SK-N-SH treated with all-trans-retinoic acid at 6 μM for 48 hours (cell line): ENCODE data around the gene TEX35.
A peak's percentile ranks its signal among the peaks of the same experiment; 100 is the strongest.

Source experiments
- ATAC-seq: fragments of 200-7000 bp; cut with Tn5 transposase; 3 replicates; pipeline ENCODE4 v1.9.1; 2020; ENCODE audit warnings: mild to moderate bottlenecking, moderate library complexity
- ARNTL ChIP-seq: fragments of 450-650 bp; formaldehyde crosslinking; IDR thresholded peaks from 2 replicates; pipeline ENCODE4 v1.5.0; 2020; ENCODE audit warnings: low read depth, mild to moderate bottlenecking, moderate library complexity, borderline replicate concordance
- BACH2 ChIP-seq: fragments of 250-450 bp; sonication (Bioruptor Pico); IDR thresholded peaks from 2 replicates; pipeline ENCODE4 v1.9.0; 2021; ENCODE audit warnings: mild to moderate bottlenecking, borderline replicate concordance
- CSDC2 ChIP-seq: fragments of 250-450 bp; sonication (Bioruptor Pico); IDR thresholded peaks from 2 replicates; pipeline ENCODE4 v1.5.0; 2020; ENCODE audit warnings: mild to moderate bottlenecking, moderate library complexity
- ESRRG ChIP-seq: fragments of 250-450 bp; sonication (Bioruptor Pico); IDR thresholded peaks from 2 replicates; pipeline ENCODE4 v1.6.1; 2021; ENCODE audit warnings: mild to moderate bottlenecking
- GLIS3 ChIP-seq: fragments of 250-450 bp; sonication (Bioruptor Pico); IDR thresholded peaks from 2 replicates; pipeline ENCODE4 v1.5.0; 2020; ENCODE audit warnings: mild to moderate bottlenecking, moderate library complexity
- ISL1 ChIP-seq: fragments of 250-450 bp; sonication (Bioruptor Pico); IDR thresholded peaks from 2 replicates; pipeline ENCODE4 v2.1.2; 2022; ENCODE audit warnings: mild to moderate bottlenecking, moderate library complexity
- OSR1 ChIP-seq: fragments of 250-450 bp; sonication (Bioruptor Pico); IDR thresholded peaks from 2 replicates; pipeline ENCODE4 v1.8.0; 2022; ENCODE audit warnings: moderate library complexity, mild to moderate bottlenecking, inconsistent platforms
- PPARA ChIP-seq: fragments of 250-450 bp; sonication (Bioruptor Pico); IDR thresholded peaks from 2 replicates; pipeline ENCODE4 v1.5.0; 2020; ENCODE audit warnings: mild to moderate bottlenecking, borderline replicate concordance
- RARB ChIP-seq: fragments of 250-450 bp; sonication (Bioruptor Pico); IDR thresholded peaks from 2 replicates; pipeline ENCODE4 v1.8.0; 2021; ENCODE audit warnings: mild to moderate bottlenecking, moderate library complexity
- SNAI2 ChIP-seq: fragments of 250-450 bp; sonication (Bioruptor Pico); IDR thresholded peaks from 2 replicates; pipeline ENCODE4 v1.5.0; 2020; ENCODE audit warnings: mild to moderate bottlenecking, moderate library complexity
- TCF4 ChIP-seq: fragments of 250-450 bp; sonication (Bioruptor Pico); IDR thresholded peaks from 2 replicates; pipeline ENCODE4 v1.8.0; 2021; ENCODE audit warnings: mild to moderate bottlenecking, moderate library complexity, borderline replicate concordance
- TOX ChIP-seq: fragments of 250-450 bp; sonication (Bioruptor Pico); IDR thresholded peaks from 2 replicates; pipeline ENCODE4 v1.8.0; 2021; ENCODE audit warnings: mild to moderate bottlenecking, moderate library complexity, borderline replicate concordance
- ZC3H10 ChIP-seq: fragments of 250-450 bp; sonication (Bioruptor Pico); IDR thresholded peaks from 2 replicates; pipeline ENCODE4 v1.5.1; 2021; ENCODE audit warnings: mild to moderate bottlenecking, moderate library complexity
- ZFP3 ChIP-seq: fragments of 250-450 bp; sonication (Bioruptor Pico); IDR thresholded peaks from 2 replicates; pipeline ENCODE4 v1.5.0; 2020; ENCODE audit warnings: mild to moderate bottlenecking, moderate library complexity
- ZFP30 ChIP-seq: fragments of 450-650 bp; formaldehyde crosslinking; IDR thresholded peaks from 2 replicates; pipeline ENCODE4 v1.5.0; 2022; ENCODE audit warnings: mild to moderate bottlenecking, moderate library complexity
- ZNF565 ChIP-seq: fragments of 450-650 bp; formaldehyde crosslinking; conservative IDR thresholded peaks from 2 replicates; pipeline ENCODE4 v1.5.0; 2020; ENCODE audit warnings: low read depth, mild to moderate bottlenecking, moderate library complexity
- ZNF70 ChIP-seq: fragments of 450-650 bp; formaldehyde crosslinking; IDR thresholded peaks from 2 replicates; pipeline ENCODE4 v1.5.0; 2020; ENCODE audit warnings: mild to moderate bottlenecking, moderate library complexity
- ZNF8 ChIP-seq: fragments of 450-650 bp; formaldehyde crosslinking; IDR thresholded peaks from 2 replicates; pipeline ENCODE4 v1.5.0; 2020; ENCODE audit warnings: mild to moderate bottlenecking, moderate library complexity
- TF ChIP-seq, protein P1 (sequence below): fragments of 250-450 bp; sonication (Bioruptor Pico); IDR thresholded peaks from 2 replicates; pipeline ENCODE4 v1.5.1; 2020; ENCODE audit warnings: low read depth, mild to moderate bottlenecking, moderate library complexity
- TF ChIP-seq, protein P2 (sequence below): fragments of 250-450 bp; sonication (Bioruptor Pico); IDR thresholded peaks from 2 replicates; pipeline ENCODE4 v1.8.0; 2020; ENCODE audit warnings: mild to moderate bottlenecking, moderate library complexity, borderline replicate concordance
- TF ChIP-seq, protein P3 (sequence below): fragments of 250-450 bp; sonication (Bioruptor Pico); IDR thresholded peaks from 2 replicates; pipeline ENCODE4 v1.8.0; 2021; ENCODE audit warnings: low read depth, mild to moderate bottlenecking, moderate library complexity, borderline replicate concordance
- TF ChIP-seq, protein P4 (sequence below): fragments of 250-450 bp; sonication (Bioruptor Pico); IDR thresholded peaks from 2 replicates; pipeline ENCODE4 v1.5.0; 2020; ENCODE audit warnings: mild to moderate bottlenecking, moderate library complexity

The TEX35 gene

DNA sequence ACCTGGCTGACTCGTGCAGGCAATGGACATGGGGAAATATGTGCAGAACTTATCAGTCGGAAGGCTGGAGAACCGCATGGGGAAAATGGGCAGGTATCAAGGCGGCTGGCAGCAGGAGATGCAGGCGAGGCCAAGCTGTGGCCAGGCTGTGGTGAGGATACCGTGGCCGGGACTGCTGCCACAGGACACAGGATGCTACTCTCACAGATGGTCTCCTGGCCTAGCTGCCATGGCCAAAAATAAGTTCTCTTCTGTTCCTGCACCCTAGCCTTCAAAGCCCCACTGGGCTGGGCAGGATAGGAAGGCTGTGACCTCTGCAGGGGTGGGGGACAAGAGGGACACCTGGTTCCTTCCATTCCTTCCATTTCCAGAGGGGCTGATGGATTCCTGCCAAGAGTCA lies 26.4 kb downstream of the TEX35 start:
- ATAC-seq: no peak
- TF ChIP-seq CSDC2 (no peak), BACH2 (CRISPR knock-in tag) (no peak), ISL1 (CRISPR knock-in tag) (no peak), ZNF8 (CRISPR knock-in tag) (no peak), SNAI2 (CRISPR knock-in tag) (no peak), PPARA (CRISPR knock-in tag) (no peak), ZFP30 (CRISPR knock-in tag) (no peak), TOX (CRISPR knock-in tag) (no peak), ZNF70 (CRISPR knock-in tag) (no peak), ZNF565 (no peak), RARB (CRISPR knock-in tag) (no peak), ESRRG (no peak), TCF4 (CRISPR knock-in tag) (no peak), ZFP3 (CRISPR knock-in tag) (no peak), OSR1 (no peak)
- TF ChIP-seq, protein P1, sequence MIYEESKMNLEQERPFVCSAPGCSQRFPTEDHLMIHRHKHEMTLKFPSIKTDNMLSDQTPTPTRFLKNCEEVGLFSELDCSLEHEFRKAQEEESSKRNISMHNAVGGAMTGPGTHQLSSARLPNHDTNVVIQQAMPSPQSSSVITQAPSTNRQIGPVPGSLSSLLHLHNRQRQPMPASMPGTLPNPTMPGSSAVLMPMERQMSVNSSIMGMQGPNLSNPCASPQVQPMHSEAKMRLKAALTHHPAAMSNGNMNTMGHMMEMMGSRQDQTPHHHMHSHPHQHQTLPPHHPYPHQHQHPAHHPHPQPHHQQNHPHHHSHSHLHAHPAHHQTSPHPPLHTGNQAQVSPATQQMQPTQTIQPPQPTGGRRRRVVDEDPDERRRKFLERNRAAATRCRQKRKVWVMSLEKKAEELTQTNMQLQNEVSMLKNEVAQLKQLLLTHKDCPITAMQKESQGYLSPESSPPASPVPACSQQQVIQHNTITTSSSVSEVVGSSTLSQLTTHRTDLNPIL: no peak
- TF ChIP-seq, protein P2, sequence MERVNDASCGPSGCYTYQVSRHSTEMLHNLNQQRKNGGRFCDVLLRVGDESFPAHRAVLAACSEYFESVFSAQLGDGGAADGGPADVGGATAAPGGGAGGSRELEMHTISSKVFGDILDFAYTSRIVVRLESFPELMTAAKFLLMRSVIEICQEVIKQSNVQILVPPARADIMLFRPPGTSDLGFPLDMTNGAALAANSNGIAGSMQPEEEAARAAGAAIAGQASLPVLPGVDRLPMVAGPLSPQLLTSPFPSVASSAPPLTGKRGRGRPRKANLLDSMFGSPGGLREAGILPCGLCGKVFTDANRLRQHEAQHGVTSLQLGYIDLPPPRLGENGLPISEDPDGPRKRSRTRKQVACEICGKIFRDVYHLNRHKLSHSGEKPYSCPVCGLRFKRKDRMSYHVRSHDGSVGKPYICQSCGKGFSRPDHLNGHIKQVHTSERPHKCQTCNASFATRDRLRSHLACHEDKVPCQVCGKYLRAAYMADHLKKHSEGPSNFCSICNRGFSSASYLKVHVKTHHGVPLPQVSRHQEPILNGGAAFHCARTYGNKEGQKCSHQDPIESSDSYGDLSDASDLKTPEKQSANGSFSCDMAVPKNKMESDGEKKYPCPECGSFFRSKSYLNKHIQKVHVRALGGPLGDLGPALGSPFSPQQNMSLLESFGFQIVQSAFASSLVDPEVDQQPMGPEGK (CRISPR knock-in tag): no peak
- TF ChIP-seq, protein P3, sequence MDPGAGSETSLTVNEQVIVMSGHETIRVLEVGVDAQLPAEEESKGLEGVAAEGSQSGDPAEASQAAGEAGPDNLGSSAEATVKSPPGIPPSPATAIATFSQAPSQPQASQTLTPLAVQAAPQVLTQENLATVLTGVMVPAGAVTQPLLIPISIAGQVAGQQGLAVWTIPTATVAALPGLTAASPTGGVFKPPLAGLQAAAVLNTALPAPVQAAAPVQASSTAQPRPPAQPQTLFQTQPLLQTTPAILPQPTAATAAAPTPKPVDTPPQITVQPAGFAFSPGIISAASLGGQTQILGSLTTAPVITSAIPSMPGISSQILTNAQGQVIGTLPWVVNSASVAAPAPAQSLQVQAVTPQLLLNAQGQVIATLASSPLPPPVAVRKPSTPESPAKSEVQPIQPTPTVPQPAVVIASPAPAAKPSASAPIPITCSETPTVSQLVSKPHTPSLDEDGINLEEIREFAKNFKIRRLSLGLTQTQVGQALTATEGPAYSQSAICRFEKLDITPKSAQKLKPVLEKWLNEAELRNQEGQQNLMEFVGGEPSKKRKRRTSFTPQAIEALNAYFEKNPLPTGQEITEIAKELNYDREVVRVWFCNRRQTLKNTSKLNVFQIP (CRISPR knock-in tag): no peak
- TF ChIP-seq, all 23 proteins: peak for 0

DNA sequence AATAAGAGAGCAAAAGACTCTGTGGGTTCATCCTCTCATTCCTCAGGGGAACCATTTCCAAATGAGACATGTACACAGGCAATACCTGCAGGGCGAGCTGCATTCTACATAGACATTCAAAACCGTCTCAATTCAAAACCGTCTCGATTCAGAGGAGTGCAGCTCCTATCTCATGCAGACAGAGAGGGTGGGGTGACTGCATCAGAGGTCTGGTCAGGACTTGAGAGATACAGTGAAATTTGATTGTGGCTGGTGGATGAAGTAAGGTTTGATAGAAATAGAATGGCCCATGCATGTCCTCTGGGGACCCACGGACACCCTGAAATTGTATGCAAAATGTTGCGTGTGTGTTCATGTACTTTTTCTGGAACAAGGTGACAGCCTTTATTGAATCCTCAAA lies 27.3 kb downstream of the TEX35 start:
- TF ChIP-seq OSR1: no peak
- no peak for TF ChIP-seq ESRRG
- no peak for TF ChIP-seq ZC3H10
- TF ChIP-seq RARB (CRISPR knock-in tag): no peak
- TF ChIP-seq ARNTL (CRISPR knock-in tag): no peak
- TF ChIP-seq TOX (CRISPR knock-in tag): no peak
- TF ChIP-seq ZNF70 (CRISPR knock-in tag): no peak
- TF ChIP-seq, protein P4, sequence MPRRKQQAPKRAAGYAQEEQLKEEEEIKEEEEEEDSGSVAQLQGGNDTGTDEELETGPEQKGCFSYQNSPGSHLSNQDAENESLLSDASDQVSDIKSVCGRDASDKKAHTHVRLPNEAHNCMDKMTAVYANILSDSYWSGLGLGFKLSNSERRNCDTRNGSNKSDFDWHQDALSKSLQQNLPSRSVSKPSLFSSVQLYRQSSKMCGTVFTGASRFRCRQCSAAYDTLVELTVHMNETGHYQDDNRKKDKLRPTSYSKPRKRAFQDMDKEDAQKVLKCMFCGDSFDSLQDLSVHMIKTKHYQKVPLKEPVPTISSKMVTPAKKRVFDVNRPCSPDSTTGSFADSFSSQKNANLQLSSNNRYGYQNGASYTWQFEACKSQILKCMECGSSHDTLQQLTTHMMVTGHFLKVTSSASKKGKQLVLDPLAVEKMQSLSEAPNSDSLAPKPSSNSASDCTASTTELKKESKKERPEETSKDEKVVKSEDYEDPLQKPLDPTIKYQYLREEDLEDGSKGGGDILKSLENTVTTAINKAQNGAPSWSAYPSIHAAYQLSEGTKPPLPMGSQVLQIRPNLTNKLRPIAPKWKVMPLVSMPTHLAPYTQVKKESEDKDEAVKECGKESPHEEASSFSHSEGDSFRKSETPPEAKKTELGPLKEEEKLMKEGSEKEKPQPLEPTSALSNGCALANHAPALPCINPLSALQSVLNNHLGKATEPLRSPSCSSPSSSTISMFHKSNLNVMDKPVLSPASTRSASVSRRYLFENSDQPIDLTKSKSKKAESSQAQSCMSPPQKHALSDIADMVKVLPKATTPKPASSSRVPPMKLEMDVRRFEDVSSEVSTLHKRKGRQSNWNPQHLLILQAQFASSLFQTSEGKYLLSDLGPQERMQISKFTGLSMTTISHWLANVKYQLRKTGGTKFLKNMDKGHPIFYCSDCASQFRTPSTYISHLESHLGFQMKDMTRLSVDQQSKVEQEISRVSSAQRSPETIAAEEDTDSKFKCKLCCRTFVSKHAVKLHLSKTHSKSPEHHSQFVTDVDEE (CRISPR knock-in tag): no peak
- TF ChIP-seq GLIS3 (CRISPR knock-in tag): no peak
- TF ChIP-seq BACH2 (CRISPR knock-in tag): no peak
- TF ChIP-seq, all 23 proteins: peak for 0
- no peak for ATAC-seq

DNA sequence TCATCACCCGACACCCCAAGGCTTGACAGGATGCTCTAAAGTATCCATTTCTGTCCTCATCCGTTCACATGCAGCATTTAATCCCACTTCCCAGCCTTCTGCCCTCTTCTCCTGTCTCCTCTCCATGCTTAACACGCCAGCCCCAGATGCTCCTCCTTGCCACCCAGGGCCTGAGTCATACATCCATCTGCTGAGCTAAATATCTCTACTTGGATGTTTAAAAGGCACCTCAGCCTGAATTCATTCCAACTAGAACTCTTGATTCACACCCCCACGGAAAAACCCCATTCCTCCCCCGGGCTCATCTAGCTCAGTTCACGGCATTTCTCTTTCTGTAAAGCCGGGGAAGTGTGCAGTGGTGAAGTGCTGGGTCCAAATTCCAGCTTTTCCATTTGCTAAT lies 27.7 kb downstream of the TEX35 start:
- TF ChIP-seq TCF4 (CRISPR knock-in tag): no peak
- TF ChIP-seq ISL1 (CRISPR knock-in tag): no peak
- no peak for TF ChIP-seq ARNTL (CRISPR knock-in tag)
- no peak for TF ChIP-seq OSR1
- TF ChIP-seq CSDC2: no peak
- ATAC-seq: peak; percentile 6; the same call in 1 of the 3 replicates

DNA sequence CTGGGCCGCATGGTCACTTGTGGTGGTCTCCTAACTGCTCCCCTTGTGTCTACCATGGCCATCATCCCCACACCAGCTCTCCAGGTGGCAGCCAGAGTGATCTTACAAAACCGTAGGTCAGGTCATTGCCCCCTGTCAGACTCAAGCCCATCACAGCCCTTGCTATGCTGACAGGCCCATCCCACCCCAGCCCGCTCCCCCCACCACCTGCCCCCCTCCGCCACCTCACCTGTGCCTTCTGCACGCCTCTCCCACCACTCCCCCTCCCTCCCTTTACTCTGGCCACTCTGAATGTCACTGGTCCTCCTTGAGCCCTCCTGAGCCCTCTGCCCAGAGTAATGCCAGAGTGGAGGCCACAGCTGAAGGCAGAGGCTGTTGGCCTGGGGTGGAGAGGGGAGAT lies 28.5 kb downstream of the TEX35 start:
- TF ChIP-seq TOX (CRISPR knock-in tag): no peak
- TF ChIP-seq, protein P4 (CRISPR knock-in tag): no peak
- TF ChIP-seq, protein P2 (CRISPR knock-in tag): no peak
- TF ChIP-seq CSDC2: no peak
- no peak for TF ChIP-seq ESRRG
- TF ChIP-seq ZFP3 (CRISPR knock-in tag): no peak
- no peak for TF ChIP-seq ISL1 (CRISPR knock-in tag)
- no peak for TF ChIP-seq BACH2 (CRISPR knock-in tag)
- no peak for TF ChIP-seq GLIS3 (CRISPR knock-in tag)
- no peak for TF ChIP-seq ZNF565
- no peak for ATAC-seq
